ENCODE measurements around the gene POLR1G.
"Not testable (repeated sequence)": the region's sequence is repeated elsewhere in the genome, so short reads cannot be mapped to it uniquely, and the experiment has no call there.

Gene POLR1G

GRCh38 chr19:45408830-45409556, 2.5 kb downstream of the POLR1G start:
- Histone ChIP-seq H3F3A (ENCODE audit: insufficient read depth) (no peaks in the 10 kb centered on the region), H3K27ac (ENCODE audit: low read depth, low read length) (no peak overlapping the region), H2AFZ (ENCODE audit: low read depth, low read length, severe bottlenecking) (no peak overlapping the region), H3K36me3 (ENCODE audit: low read length) (no peaks in the 10 kb centered on the region), H4K20me1 (ENCODE audit: low read depth, low read length) (no peaks in the 10 kb centered on the region), H3K27me3 (ENCODE audit: low read length) (no peaks in the 10 kb centered on the region), H3K4me2 (ENCODE audit: low read depth, low read length, poor library complexity, severe bottlenecking) (no peak overlapping the region), H3K9ac (ENCODE audit: low read length) (no peak overlapping the region), H3K9me2 (replicated peaks; ENCODE audit: insufficient read depth, low read length) (no peaks in the 10 kb centered on the region), H3K9me3 (ENCODE audit: insufficient read depth, low read length) (no peaks in the 10 kb centered on the region), H3K79me2 (ENCODE audit: insufficient read depth, low read length) (peaks cover 16% of the 10 kb centered on the region), H3K4me3 (ENCODE audit: insufficient read depth, low read length, poor library complexity, severe bottlenecking) (no peak overlapping the region)
- TF ChIP-seq CTCF (IDR thresholded peaks at IDR 0.05; ENCODE audit: insufficient read depth, low read length, poor library complexity, severe bottlenecking) (no peak), EZH2phosphoT487 (conservative IDR thresholded peaks at IDR 0.05; ENCODE audit: low read length) (no peak)

- Histone ChIP-seq H4K20me1 (ENCODE audit: low read depth, low read length) (no peaks in the 10 kb centered on the region), H3K9ac (ENCODE audit: low read length) (no peak overlapping the region), H3F3A (ENCODE audit: insufficient read depth) (no peaks in the 10 kb centered on the region), H3K36me3 (ENCODE audit: low read length) (no peaks in the 10 kb centered on the region), H3K79me2 (ENCODE audit: insufficient read depth, low read length) (peaks cover 16% of the 10 kb centered on the region), H3K9me2 (replicated peaks; ENCODE audit: insufficient read depth, low read length) (no peaks in the 10 kb centered on the region), H3K4me3 (ENCODE audit: insufficient read depth, low read length, poor library complexity, severe bottlenecking) (no peak overlapping the region), H3K4me2 (ENCODE audit: low read depth, low read length, poor library complexity, severe bottlenecking) (no peak overlapping the region), H3K9me3 (ENCODE audit: insufficient read depth, low read length) (no peaks in the 10 kb centered on the region), H2AFZ (ENCODE audit: low read depth, low read length, severe bottlenecking) (no peak overlapping the region), H3K27me3 (ENCODE audit: low read length) (no peaks in the 10 kb centered on the region), H3K27ac (ENCODE audit: low read depth, low read length) (no peak overlapping the region)
- TF ChIP-seq CTCF (IDR thresholded peaks at IDR 0.05; ENCODE audit: insufficient read depth, low read length, poor library complexity, severe bottlenecking) (no peak), EZH2phosphoT487 (conservative IDR thresholded peaks at IDR 0.05; ENCODE audit: low read length) (no peak)
Observed at GRCh38 chr19:45409557-45409920, 3.1 kb downstream of the POLR1G start.

GRCh38 chr19:45410330-45410729, 3.9 kb downstream of the POLR1G start:
- not testable (repeated sequence) for H3K27ac ChIP-seq (ENCODE audit: low read depth, low read length); H2AFZ ChIP-seq (ENCODE audit: low read depth, low read length, severe bottlenecking); H3K9me3 ChIP-seq (ENCODE audit: insufficient read depth, low read length); H3K36me3 ChIP-seq (ENCODE audit: low read length); H3K4me3 ChIP-seq (ENCODE audit: insufficient read depth, low read length, poor library complexity, severe bottlenecking); H3F3A ChIP-seq (ENCODE audit: insufficient read depth); H4K20me1 ChIP-seq (ENCODE audit: low read depth, low read length); H3K9ac ChIP-seq (ENCODE audit: low read length); H3K4me2 ChIP-seq (ENCODE audit: low read depth, low read length, poor library complexity, severe bottlenecking); H3K27me3 ChIP-seq (ENCODE audit: low read length); H3K9me2 ChIP-seq (replicated peaks; ENCODE audit: insufficient read depth, low read length)
- H3K79me2 ChIP-seq (ENCODE audit: insufficient read depth, low read length), result peaks cover 16% of the 10 kb centered on the region

- H3K4me3 ChIP-seq (ENCODE audit: insufficient read depth, low read length, poor library complexity, severe bottlenecking), result no peak overlapping the region
- TF ChIP-seq CTCF (IDR thresholded peaks at IDR 0.05; ENCODE audit: insufficient read depth, low read length, poor library complexity, severe bottlenecking) (no peak), EZH2phosphoT487 (conservative IDR thresholded peaks at IDR 0.05; ENCODE audit: low read length) (no peak)
- H2AFZ ChIP-seq (ENCODE audit: low read depth, low read length, severe bottlenecking), result no peak overlapping the region
- no peaks in the 10 kb centered on the region for H3F3A ChIP-seq (ENCODE audit: insufficient read depth)
- no peaks in the 10 kb centered on the region for H3K36me3 ChIP-seq (ENCODE audit: low read length)
- no peaks in the 10 kb centered on the region for H3K79me2 ChIP-seq (ENCODE audit: insufficient read depth, low read length)
- no peaks in the 10 kb centered on the region for H4K20me1 ChIP-seq (ENCODE audit: low read depth, low read length)
- no peak overlapping the region for H3K4me2 ChIP-seq (ENCODE audit: low read depth, low read length, poor library complexity, severe bottlenecking)
- no peaks in the 10 kb centered on the region for H3K9me3 ChIP-seq (ENCODE audit: insufficient read depth, low read length)
- H3K9me2 ChIP-seq (replicated peaks; ENCODE audit: insufficient read depth, low read length), result no peaks in the 10 kb centered on the region
- H3K27ac ChIP-seq (ENCODE audit: low read depth, low read length), result no peak overlapping the region
- H3K9ac ChIP-seq (ENCODE audit: low read length), result no peak overlapping the region
- no peaks in the 10 kb centered on the region for H3K27me3 ChIP-seq (ENCODE audit: low read length)
Observed at GRCh38 chr19:45413497-45413896, 7.1 kb downstream of the POLR1G start.
